D721Med (cell line): ENCODE measurements around the gene NR5A2.
"Not testable (repeated sequence)": the region's sequence is repeated elsewhere in the genome, so short reads cannot be mapped to it uniquely, and the experiment has no call there.

Experiments
- DNase-seq: peaks from one replicate; pipeline ENCODE4 v3.0.0; 2011; ENCODE audit warnings: low spot score; ENCODE audit not compliant: insufficient read length
- FAIRE-seq: peaks from 2 replicates; lab custom pipeline; 2011; peaks lifted over from hg19 to GRCh38; lab: Jason Lieb, UNC
- TF ChIP-seq, protein P1 (sequence below): IDR thresholded peaks from 2 replicates; pipeline ENCODE4 v1.5.1; 2012; ENCODE audit warnings: mild to moderate bottlenecking, control low read depth; ENCODE audit not compliant: insufficient read depth; ENCODE audit errors: missing control alignments

The NR5A2 gene

DNA sequence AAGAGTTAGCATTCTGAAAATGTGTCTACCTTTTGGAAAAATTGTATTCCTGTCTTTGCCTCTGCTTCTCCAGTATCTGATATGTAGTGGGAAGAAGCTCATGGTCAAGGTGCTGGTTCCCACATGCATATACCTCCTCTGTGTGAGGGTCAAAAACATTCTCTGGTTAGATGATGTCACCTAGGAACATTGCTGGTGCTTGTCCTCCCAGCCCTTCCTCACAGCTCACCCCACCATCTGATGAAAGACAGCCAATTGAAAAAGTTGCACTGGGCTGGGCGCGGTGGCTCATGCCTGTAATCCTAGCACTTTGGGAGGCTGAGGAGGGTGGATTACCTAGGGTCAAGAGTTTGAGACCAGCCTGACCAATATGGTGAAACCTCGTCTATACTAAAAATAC lies 154.4 kb downstream of the NR5A2 start:
- FAIRE-seq, result no peak
- no peak for DNase-seq
- TF ChIP-seq, protein P1, sequence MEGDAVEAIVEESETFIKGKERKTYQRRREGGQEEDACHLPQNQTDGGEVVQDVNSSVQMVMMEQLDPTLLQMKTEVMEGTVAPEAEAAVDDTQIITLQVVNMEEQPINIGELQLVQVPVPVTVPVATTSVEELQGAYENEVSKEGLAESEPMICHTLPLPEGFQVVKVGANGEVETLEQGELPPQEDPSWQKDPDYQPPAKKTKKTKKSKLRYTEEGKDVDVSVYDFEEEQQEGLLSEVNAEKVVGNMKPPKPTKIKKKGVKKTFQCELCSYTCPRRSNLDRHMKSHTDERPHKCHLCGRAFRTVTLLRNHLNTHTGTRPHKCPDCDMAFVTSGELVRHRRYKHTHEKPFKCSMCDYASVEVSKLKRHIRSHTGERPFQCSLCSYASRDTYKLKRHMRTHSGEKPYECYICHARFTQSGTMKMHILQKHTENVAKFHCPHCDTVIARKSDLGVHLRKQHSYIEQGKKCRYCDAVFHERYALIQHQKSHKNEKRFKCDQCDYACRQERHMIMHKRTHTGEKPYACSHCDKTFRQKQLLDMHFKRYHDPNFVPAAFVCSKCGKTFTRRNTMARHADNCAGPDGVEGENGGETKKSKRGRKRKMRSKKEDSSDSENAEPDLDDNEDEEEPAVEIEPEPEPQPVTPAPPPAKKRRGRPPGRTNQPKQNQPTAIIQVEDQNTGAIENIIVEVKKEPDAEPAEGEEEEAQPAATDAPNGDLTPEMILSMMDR, result no peak

DNA sequence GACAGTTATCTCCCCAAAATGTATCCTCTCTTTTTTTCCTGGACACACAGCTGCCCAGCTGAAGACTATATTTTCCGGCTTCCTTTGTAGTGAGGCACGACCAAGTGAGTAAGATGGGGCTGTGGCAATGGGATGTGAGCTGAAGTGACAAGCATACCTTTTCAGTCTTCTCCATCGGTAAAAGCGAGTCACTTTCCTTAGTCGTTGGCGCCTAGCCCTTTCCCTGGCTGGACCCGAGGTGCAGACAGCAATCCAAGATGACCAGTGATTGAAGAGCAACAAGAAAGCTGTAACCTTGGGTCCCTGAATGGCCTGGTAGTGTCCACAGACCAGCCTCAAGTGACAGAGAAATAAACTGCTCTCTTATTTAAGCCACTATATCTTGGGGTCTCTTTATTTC lies 155.2 kb downstream of the NR5A2 start:
- TF ChIP-seq, protein P1, result no peak
- no peak for DNase-seq
- FAIRE-seq, result no peak

DNA sequence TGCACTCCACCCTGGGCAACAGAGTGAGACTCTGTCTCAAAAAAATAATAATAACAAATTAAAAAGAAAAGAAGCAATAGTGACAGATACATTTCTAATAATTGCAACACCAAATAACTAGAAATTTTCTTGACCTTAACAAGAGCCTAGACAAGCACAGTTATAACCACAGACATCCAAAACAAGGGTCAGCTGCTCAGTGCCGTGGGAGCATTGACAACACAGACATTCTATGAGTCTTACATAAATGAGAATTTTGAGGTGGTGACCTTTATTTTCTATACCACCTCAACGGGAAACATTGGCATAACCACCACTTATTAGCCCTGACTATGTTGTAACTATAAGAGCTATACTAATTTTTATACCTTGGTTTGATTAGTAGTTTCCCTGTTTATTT lies 156.1 kb downstream of the NR5A2 start:
- FAIRE-seq (no peak), DNase-seq (no peak)
- TF ChIP-seq, protein P1, result no peak

DNA sequence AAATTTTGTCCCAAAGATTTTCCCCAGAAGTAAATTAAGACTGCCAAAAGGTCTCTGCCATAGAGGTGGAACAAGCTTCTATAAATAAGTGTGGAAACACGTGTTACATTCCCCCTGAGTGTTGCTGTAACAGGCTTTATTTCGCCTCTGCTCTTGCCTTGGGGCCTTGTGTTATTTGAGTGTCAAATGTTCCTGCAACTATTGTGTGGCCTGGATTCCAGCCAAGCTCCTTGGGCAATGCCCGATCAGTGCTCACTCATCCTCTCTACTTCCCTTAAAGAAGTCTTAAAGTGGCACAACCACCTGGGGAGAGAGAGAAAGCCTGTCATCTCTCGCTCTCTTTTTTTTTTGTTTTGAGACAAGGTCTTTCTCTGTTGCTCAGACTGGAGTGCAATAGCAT lies 156.7 kb downstream of the NR5A2 start:
- DNase-seq, result no peak
- FAIRE-seq, result no peak
- TF ChIP-seq, protein P1, result no peak

DNA sequence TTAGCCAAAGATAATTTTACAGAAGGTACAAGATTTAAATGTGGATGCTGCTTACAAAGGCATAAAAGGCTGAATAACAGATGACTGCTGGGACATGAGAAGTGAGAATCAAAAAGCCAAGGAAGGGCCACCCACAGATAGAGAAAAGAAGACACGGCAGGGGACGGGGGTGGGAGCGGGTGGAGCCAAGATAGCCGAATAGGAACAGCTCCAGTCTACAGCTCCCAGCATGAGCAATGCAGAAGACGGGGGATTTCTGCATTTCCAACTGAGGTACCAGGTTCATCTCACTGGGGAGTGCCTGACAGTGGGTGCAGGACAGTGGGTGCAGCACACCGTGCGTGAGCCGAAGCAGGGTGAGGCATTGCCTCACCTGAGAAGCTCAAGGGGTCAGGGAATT lies 157.7 kb downstream of the NR5A2 start:
- not testable (repeated sequence) for DNase-seq, FAIRE-seq

DNA sequence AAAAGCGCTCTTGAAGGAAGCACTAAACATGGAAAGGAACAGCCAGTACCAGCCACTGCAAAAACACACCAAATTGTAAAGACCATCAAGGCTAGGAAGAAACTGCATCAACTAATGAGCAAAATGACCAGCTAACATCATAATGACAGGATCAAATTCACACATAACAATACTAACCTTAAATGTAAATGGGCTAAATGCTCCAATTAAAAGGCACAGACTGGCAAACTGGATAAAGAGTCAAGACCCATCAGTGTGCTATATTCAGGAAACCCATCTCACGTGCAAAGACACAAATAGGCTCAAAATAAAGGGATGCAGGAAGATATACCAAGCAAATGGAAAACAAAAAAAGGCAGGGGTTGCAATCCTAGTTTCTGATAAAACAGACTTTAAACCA lies 159.8 kb downstream of the NR5A2 start:
- DNase-seq, FAIRE-seq: not testable (repeated sequence)

DNA sequence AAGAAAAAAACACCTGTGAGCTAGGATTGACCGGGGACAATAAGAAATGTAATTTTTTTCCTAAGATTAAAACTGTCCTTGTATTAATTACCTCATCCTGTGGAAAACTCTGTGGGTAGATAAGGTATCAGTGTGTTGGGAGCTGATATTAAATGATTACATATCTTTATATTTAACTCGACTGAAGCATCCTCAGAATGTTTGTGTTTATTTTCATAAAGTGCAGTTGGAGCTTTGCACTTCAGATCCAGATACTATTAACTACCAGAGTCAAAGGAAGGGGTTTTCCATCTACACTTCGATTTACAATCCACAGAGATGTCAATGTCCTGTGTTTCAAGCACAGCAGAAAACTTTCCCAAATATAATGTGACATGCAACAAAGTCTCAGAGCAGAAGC lies 164.5 kb downstream of the NR5A2 start:
- TF ChIP-seq, protein P1, result no peak
- no peak for DNase-seq
- no peak for FAIRE-seq

DNA sequence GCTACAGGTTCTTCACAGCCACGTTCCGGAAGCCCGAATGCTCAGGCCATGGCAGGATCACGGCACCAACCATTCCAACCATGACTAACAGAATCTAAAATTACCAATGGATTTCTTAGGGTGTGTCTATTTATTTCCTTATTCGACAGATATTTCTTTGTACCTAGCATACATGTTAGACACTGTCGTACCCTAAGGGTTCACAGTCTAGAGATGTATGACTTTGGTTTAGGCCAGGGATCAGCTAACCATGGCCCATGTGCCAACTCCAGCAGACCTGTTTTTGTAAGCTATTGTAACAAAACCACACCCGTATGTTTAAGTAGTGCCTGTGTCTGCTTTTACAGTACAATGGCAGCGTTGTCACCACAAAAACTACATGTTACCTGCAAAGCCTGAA lies 167.0 kb downstream of the NR5A2 start:
- no peak for FAIRE-seq
- TF ChIP-seq, protein P1, result no peak
- DNase-seq, result no peak

DNA sequence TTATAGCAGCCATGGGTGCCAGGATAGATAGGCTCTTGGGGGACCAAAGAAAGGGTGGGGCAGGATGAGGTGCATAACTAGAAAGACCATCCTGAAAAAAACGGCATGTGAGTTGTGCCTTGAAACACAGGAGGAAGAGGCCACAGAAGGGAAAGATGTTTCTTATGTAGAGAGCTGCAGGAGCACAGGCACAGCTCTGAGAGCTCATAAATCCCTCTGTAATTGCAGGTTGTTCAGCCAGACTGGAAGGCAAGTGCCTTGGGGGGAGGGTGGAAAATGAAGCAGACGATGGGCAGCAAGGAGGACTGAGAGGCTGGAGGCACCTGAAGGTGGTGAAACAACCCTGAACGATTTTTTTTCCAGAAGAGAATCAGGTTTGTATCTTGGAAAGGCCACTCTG lies 170.7 kb downstream of the NR5A2 start:
- no peak for DNase-seq
- no peak for FAIRE-seq
- TF ChIP-seq, protein P1, result no peak
